HG03432 (cell line): ENCODE data around the gene COX8A.

Experiments
- ATAC-seq: cut with Tn5 transposase; IDR thresholded peaks from one replicate; pipeline ENCODE4 v1.9.1; 2021; ENCODE audit warnings: mild to moderate bottlenecking, moderate library complexity; ENCODE audit not compliant: unreplicated experiment

Gene COX8A

DNA sequence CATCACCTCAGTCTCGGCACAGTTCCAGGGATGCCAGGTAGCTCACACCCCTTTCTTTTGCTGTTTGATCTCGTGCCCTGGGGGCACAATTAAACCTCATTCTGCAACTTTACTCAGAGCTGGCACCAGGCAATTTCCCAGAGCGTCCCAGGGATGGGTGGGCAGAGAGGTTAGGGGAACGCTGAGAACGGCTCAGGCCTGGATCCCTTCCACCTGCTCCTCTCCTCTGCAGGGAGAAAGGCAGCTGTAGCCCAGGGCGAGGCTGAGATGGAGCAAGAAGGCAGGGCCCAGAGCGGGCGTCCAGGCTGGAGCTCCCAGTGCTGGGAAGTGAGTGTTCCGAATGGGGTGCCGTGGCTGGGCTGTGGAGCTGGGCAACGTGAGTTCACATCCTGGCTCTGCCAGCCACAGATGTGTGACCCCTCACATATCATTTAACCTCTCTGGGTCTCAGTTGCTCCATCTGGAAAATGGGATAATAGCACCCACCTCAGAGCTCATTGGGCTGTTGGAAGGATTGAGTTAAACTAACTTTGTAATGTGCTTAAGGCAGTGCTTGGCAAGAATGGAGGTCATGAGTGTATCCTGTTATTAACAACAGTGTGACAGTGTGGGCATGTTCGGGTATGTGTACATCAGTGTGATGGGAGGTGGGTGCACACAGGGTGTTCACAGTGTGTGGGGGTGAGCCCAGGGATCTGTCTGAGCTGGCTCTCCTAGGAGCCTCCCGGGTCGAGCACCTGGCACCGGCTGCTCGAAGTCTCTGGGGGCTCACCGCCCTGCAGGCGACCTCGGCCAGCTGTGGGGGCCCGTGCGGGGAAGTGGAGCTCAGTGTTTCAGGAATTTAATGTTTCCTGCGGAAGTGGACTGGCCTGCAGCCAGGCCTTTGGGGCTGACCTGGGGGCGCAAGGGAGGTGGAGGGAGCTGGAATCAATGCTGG, 27.3 kb downstream of the COX8A start:
- no peak for ATAC-seq

DNA sequence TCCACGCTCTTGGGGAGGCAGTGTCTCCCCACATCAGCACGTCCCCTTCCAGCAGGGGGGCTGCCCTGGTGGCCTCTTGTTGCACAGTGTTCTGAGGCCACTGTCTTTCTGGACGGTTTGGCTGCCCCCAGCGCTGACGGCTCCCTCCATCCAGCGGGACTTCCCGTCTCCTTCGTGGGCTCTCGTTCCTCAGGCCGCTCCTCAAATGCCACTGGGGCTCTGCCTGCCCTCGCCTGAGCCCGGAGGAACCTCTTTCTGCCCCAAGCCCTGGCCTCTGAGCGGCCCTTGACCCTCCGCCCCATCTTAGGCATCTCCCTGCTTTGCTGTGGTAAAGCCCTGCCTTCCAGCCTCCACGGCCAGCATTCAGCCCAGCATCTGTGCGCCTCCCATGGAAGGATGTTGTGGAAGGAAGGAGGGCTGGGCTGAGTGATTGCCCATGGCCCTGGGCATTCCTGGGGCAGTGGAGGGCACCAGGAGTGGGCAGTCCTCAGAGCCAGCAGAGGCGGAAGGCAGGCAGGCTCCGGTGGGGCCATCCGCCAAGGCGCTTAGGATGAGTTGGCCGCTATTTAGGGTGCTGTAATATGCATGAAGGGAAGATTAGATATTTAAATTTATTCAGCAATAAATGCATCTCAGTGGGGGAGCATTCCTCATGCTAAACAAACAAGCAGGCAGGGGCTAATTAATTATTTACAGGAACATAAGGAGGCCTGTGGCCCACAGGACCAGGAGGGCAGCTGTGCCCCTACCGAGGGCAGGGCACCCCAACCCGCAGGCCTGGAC, 29.6 kb downstream of the COX8A start:
- no peak for ATAC-seq

DNA sequence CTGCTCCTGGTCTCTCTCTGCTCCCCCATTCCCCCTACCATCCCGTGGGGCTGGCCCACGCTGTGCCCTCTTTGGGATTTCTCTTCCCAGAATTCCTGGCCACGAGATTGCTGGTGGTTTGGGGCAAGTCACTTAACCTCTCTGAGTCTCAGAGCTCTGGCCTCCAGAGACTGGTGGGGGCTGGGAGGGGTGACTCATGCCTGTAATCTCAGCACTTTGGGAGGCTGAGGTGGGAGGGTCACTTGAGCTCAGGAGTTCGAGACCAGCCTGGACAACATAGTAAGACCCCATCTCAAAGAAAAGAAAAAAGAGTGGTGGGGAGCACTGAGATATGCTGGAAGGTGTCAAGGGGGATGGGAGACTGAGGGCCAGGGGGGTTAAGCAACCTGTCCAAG, 30.2 kb downstream of the COX8A start:
- no peak for ATAC-seq

DNA sequence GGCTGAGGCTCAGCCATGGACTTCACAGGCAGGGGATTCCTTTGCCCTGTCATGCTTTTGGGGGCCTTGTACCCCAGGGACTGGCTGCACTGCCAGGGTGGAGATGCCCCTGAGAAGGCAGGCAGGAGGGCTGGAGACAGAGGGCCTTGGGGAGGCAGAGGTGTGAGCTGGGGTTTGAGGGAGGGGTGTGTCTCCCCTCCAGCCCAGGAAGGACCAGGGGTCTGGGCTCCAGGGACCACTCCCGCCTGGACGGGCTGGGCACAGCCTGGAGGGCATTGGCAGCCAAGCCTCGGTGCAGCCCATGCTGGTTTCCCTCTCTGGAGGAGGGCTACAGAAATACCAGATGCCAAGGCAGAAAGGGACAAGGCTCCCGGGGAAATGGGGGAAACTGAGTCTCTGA, 31.3 kb downstream of the COX8A start:
- no peak for ATAC-seq

DNA sequence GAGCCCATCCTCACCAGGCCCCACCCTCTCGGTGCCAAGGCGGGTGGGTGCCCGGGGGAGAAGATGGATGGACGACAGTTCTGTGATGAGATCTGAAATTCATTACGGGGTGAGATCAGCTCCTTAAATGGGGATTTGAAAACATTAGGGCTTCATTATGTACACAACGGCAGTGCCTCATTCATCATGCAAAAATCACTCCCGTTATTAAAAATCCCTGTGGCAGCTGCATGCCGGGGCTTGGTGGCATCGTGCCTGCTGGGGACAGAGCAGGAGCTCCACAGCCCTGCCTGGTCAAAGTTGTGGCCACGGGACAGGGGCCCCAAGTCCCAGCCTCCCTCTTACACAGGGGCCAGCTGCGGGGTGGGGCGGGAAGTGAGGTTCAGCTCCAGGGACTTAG, 32.0 kb downstream of the COX8A start:
- ATAC-seq = no peak

GRCh38 chr11:64007160-64007628, 32.8 kb downstream of the COX8A start:
- no peak for ATAC-seq

DNA sequence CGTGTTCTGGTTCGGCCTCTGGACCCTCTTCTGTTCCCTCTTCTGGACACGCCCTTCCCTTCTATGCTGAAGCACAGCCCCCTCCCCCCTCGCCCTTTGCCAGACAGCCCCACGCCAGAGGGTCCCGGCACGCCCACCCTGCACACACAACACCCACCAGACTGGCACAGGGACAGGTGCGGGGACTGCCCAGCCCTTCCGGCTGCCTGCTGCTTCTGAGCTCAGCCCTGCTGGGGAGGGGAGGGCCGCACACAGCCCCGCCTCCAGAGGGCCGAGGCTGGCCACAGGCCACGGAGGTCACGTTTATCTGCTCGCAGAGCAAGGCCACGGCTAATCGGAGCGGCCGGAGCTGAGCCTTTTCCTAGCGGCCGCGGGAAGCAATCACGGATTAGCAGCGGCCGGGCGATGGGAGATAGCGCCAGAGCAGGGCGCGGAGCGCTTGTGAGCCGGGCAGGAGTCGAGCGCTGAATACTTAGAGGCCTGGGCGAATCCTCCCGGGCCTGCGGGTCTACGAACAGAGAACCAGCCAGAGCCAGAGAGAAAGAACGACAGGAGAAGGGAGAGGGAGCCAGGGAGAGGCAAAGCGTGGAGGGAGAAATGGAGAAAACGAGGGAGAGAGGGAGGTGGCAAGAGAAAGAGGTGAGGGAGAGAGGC, 33.3 kb downstream of the COX8A start:
- ATAC-seq = no peak

DNA sequence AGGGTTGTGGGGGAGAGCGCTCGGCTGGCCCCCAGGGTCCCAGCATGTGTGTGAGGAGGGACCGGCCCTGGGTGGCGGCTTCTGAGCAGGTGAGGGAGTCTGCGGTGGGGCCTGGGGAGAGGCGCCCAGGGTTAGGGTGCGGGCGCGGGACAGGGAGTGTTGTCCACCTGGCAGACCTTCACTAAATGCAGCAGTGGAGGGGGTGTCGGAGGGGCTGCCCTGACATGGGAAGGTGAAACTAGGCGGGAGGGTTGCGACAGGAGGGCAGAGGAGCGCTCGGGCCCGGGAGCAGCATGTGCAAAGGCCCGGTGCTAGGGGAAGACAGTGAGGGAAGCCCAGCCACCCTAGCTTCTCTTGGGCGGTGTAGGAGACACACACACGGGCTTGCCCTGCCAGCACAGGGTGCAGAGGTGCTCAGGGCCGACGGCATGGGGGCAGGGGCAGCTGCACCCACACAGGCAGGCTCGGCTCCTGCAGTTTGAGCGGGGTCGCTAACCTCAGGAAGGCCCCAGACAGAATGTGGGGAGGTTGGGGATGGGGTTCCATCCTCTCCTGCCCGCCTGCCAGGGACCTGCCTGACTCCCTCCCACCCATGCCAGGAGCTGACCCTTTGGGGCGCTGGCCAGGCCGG, 34.0 kb downstream of the COX8A start:
- ATAC-seq = no peak

GRCh38 chr11:64008914-64009633, 34.7 kb downstream of the COX8A start:
- no peak for ATAC-seq

DNA sequence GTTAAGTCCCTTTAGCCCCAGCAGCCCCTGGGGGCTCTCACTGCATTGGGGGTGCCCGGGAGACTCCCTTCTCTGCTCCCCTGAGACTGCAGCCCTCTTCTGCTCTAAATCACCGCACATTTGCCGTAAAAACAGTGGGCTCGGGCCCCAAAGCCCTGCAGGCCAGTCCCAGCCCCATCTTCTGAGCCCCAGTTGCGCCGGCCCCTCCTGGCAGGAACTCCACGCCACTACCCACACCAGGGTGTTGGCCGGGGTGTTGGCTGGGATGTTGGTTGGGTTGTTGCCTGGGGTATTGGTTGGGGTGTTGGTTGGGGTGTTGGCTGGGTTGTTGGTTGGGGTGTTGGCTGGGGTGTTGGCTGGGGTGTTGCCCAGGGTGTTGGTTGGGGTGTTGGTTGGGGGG, 35.3 kb downstream of the COX8A start:
- ATAC-seq = no peak

DNA sequence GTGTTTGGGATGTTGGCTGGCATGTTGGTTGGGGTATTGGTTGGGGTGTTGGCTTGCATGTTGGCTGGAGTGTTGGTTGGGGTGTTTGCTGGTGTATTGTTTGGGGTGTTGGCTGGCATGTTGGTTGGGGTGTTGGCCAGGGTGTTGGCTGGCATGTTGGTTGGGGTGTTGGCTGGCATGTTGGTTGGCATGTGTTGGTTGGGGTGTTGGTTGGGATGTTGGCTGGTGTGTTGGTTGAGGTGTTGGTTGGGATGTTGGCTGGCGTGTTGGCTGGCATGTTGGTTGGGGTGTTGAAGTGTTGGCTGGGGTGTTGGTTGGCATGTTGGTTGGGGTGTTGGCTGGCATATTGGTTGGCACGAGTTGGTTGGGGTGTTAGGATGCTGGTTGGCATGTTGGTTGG, 36.4 kb downstream of the COX8A start:
- no peak for ATAC-seq

DNA sequence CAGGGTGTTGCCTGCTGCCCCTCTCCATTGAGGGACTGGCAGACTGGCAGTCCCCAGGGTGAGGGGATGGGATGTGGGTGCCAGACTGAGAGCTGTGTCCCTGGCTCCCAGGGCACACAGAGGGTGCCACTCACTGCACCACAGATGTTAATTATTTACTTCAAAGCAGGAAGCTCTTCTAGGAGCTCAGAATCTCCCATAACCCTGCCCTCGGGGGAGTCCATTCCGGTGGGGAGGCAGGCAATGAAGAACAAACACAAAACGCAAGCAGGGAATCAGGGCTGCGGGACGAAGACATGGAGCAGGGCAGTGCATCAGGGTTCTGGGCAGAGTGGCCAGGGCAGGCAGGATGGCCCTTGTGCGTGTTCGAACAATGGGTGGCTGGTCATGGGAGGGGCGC, 37.0 kb downstream of the COX8A start:
- ATAC-seq = no peak

DNA sequence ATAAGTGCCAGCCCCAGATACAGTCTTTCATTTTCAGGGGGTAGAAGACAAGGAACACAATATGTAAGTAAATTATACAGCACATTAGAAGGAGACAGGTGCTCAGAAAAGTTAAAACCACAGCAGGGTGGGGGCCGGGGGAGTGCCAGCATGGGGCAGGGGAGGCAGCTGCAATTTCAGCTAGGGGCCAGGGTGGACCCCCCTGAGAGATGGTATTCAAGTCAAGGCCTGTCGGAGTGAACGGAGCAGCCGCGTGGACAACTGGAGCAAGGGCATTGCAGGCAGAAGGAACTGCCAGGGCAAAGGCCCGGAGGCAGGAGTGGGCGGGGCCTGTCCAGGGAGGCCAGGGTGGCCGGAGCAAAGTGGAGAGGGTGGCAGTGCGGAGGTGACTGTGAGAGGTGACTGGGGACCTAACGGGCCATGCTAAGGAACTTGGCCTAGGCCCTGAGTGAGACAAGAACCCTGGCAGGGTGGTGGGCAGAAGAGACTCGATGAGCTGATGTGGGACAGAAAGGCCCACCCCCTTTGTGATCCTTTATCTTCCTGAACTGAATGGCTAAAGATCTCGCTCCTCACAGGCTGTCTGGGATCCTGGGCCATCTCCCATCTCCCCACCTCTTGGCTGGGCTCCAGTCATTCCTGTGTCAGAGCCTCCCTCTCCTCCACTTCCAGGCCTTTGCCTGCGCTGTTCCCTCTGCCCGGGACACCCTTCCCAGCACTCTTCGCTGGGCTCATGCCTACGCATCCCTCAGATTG, 38.9 kb downstream of the COX8A start:
- no peak for ATAC-seq

- no peak for ATAC-seq
These were observed 39.9 kb downstream of the COX8A start for GRCh38 chr11:64014356-64014755.

- ATAC-seq = no peak
These were observed 41.1 kb downstream of the COX8A start for GRCh38 chr11:64015510-64015909.

DNA sequence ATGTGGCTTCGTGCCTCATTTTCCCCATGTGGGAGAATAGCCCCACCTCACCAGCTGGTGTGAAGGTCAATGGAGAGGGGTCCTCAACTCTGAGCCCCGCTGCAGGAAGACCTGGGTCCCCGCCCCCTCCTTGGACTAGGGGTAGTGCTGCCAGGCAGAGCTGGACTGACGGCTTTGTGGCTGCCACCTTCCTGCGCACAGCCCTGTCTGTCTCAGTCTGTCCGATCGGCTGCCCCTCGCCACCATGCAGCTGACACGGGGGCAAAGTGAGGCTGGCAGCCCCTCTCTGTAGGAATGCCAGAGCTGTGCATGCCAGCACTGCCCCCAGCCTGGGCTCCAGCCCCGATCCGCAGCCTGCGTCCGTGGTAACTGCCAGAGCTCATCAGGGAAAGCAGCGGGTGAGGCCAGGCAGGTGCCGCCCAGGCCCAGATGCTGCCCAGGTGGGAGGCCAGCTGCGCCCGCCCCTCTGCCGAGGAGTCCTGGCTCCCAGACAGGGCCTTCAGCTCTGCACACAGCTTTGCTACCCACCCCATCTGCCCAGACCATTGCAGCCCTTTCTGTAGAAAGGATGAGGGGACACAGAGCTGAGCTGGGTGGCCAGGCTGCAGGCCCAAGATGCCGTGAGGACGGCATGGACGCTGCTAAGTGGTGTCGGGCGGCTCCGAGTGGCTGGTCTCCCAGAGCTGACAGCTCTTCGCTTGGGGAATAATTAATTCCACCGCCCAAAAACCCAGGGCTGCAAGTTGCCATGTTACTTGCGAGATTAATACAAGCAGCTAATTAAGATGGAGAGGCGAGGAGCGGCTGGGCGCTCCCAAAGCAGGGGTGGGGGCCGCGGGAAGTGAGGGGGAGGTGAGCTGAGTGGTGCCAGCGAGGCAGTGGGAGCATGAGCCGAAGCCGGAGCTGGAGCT, 41.8 kb downstream of the COX8A start:
- ATAC-seq = no peak

DNA sequence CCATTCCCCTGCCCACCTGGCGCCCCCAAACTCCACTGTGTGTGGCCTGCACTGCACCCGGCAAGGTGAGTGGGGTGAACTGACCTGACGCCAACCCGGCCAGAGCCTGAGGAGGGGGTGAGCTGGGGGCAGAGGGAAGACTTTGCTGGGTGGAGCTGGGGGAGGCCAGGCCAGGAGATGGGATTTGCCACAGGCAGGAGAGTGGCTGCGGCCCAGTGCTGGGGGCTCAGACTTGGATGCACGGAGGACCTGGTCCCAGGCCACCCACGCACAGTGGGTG, 43.5 kb downstream of the COX8A start:
- no peak for ATAC-seq

- ATAC-seq = no peak
These were observed 43.9 kb downstream of the COX8A start for GRCh38 chr11:64018310-64018709.
